Measurements from ENCODE around the gene SNX9.

The SNX9 gene

GRCh38 chr6:157860505-157860991, 37.5 kb downstream of the SNX9 start:
- DNase-seq, result no peak

- no peak for DNase-seq
Observed at GRCh38 chr6:157861184-157861583, 38.1 kb downstream of the SNX9 start.

GRCh38 chr6:157861814-157862213, 38.8 kb downstream of the SNX9 start:
- peak; percentile 33 for DNase-seq

- DNase-seq, result no peak
Observed at GRCh38 chr6:157862706-157863105, 39.7 kb downstream of the SNX9 start.

DNA sequence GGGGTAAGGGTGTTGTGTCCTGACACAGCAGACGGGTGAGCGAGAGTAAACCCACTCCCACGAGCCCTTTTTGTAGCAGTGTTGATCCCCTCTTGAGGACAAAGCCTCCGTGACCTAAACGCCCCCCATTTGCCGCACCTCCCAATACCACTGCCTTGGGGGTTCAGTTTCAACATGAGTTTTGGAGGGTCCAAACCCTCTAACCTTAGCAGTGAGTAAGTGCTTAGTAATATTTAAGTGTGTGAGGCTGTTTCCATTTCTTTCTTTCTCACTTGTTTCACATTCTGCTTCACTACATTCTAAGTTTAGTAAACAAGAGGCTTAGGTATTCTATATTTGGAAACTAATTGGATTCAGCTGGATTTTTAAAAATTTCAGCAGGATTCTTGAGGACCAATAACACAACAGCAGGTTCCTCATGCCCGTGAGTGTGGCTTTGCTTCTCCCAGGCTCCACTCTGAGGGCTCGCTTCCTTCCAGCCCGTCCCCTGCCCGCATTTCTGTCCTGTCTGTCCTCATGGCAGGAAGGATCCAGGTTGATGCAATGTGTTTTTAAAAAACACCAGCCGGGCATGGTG, 41.2 kb downstream of the SNX9 start:
- no peak for DNase-seq

DNA sequence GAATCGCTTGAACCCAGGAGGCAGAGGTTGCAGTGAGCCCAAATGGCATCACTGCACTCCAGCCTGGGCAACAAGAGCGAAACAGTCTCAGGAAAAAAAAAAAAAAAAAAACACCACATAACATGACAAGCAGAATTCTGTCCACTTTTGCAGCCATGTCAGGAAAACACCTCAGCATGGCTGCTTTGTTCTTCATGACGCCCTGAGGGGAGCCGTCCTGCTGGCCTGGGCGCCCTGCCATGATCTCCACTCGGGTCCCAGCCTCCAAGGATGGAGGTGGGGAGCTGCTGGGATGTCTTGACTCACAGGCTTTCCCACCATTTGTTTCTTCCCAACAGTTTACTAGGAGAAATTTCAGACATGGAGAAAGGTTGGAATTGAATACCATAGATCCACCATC, 42.2 kb downstream of the SNX9 start:
- DNase-seq, result no peak

GRCh38 chr6:157867155-157867559, 44.1 kb downstream of the SNX9 start:
- DNase-seq, result no peak

DNA sequence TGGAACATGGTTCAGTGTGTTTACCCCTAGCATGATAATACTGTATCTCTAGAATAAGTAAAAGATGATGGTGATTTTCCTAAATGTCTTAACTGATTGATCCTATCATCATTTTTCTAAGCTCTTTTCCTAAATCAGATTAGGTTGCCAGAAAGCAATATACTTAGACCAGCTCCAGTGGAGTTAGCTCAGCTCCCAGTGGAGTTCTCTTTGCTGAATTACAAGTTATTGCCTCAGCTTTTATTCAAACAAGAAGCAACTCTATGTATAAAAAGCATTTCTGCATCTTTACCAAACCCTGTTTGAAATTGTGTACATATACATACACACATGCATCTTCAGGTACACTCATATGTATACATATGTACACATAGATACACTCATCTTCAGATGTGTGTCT, 44.9 kb downstream of the SNX9 start:
- no peak for DNase-seq

DNA sequence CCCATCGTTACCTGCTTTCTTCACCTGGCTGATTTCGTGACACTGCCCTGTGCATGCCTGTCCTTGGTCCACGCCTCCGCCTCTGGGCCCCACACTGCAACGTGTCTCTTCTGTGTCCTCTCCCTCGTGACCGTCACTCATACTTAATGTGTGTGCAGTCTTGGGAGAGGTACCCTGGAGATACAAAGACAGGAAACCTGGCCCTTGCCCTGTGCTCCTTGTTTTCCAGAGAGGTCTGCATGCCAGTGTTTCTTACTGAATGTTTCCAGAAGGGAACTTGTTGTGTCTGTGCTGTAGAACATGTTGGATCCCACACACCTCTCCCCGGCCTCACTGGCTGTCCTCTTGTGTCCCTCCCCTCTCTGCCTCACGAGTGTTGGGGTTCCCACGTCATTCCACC, 45.8 kb downstream of the SNX9 start:
- no peak for DNase-seq

GRCh38 chr6:157869673-157870302, 46.7 kb downstream of the SNX9 start:
- DNase-seq, result no peak

- DNase-seq, result peak; percentile 66
Observed at GRCh38 chr6:157873735-157874344, 50.8 kb downstream of the SNX9 start.

DNA sequence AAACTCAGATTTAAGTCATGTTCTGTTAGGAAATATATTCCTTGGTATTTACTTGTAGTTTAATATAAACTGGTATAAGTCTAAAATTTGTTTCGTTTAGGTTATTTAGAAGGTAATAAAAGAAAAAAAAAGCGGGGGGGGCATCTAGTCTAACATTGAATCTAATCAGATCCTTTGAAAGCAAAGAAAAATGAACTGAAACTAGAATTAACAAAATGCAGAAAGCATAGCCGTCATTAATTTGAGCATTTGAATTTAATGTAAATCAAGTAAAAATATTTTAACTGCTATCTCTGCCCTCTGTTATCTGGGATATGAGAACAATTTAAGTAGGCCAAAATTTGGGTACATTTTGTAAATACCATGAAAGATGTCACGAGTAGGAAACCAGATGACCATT, 54.1 kb downstream of the SNX9 start:
- DNase-seq, result no peak

- no peak for DNase-seq
Observed at GRCh38 chr6:157877573-157878438, 54.8 kb downstream of the SNX9 start.

GRCh38 chr6:157879034-157879872, 56.2 kb downstream of the SNX9 start:
- no peak for DNase-seq

DNA sequence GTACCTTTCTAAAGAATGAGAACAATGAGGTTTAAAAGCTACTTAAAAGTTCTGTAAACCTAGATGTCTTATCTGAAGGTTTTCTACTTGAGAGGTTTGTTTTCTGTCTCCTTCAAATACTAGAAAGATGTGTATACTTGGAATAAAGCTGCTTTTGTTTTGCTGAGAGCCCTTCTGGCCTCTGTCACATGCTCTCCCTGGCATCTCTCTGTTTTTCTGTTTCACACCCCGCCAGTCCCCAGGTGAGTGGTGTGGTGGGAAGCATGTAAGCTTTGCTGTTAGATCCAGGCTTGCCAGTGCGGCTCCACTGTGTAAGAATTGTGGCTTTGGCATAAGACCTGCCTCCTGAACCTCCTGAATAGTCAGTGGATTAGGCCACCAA, 56.8 kb downstream of the SNX9 start:
- no peak for DNase-seq

DNA sequence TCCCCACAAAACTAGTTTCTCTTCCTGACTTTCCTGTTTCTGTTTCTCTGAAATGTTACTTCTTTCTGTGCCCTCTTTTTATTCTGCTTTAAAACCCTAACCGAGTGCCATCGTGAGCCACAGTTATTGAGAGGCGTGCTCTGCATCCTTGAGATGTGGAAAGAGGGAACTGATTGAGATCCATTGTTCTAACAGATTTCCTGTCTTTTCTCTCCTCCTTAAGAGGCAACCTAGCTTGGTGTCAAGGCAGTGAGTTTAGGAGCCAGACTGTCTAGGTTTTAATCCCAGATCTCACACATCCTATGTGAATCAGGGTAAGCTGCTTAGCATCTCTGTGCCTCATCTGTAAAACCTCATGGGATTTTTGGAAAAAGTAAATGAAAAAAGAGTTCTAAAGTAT, 57.5 kb downstream of the SNX9 start:
- no peak for DNase-seq

DNA sequence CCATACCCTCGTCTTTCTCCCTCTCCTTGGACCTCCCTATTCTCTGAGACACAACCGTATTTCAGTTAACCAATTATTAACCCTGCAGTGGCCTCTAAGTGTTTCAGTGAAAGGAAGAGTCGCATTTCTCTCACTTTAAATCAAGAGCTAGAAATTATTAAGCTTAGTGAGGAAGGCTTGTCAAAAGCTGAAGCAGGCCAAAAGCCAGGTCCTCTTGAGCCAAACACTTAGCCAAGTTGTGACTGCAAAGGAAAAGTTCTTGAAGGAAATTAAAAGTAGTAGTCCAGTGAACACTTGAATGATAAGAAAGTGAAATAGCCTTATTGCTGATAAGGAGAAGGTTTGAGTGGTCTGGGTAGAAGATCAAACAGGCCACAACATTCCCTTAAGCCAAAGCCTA, 58.3 kb downstream of the SNX9 start:
- DNase-seq, result no peak

DNA sequence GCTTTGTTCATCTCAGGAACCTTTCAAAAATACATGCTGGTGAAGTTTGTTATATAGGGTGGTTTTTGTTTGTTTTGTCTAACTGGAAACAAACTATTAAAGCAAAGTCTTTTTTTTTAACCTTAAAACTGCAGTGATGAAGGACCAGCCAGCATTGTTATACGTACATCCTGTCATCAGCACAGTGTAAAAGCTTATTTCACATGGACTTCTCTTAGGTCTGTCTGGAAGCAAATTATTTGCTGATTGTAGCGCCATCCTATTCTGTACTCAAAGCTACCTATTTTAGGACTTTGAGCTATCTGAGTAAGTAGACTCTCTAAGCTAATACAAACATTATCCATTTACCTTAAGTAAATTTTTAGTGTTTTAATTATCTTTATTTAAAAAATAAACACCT, 61.7 kb downstream of the SNX9 start:
- DNase-seq, result no peak

- no peak for DNase-seq
Observed at GRCh38 chr6:157885211-157885788, 62.3 kb downstream of the SNX9 start.

DNA sequence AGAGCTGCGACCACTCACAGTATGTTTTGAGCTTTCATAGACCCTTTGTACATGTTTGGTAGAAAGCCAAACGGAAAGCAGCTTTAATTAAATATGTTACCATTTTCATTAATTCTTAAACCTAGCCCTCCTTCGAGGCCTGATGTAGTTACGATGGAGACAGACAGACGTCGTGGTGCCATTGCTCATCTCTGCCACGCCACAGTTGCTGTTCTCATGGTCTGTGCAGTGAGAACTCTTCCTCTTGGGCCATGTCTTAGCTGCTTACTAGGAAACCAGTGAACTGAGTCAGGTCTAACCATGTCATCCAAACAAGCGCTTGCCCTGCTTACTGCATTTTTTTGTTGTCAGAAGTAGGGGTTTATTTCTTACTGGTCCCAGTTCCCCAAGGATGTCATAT, 62.8 kb downstream of the SNX9 start:
- DNase-seq, result no peak

- DNase-seq, result no peak
Observed at GRCh38 chr6:157887892-157888291, 64.8 kb downstream of the SNX9 start.
